Stomach (tissue), 9 donors: ENCODE data around the gene UHRF1. TPM values are rescaled to one million over a fixed set of nuclear protein-coding genes. Genes with fewer than 3 reads are reported as not detected.

Source experiments
- DNase-seq, 2 donors: peaks; one replicate each; pipeline versions ENCODE4 v3.0.0 to v3.0.0-alpha.2; 2013 to 2019
- H3K27ac ChIP-seq, 5 donors: fragments of 200-600 bp in 4 of 5; sonication (generic) in 4 of 5; one replicate each; pipeline ENCODE4 v1.5.1; 2013 to 2019; ENCODE audit warnings: mild to moderate bottlenecking in 1 of 5, moderate library complexity in 1 of 5
- H3K27me3 ChIP-seq, 3 donors: fragments of 200-600 bp; sonication (generic); one replicate each; pipeline ENCODE4 v1.5.1; 2017 to 2019; ENCODE audit warnings: mixed run types in 1 of 3
- H3K36me3 ChIP-seq, 4 donors: fragments of 200-600 bp; sonication (generic); 1 replicate in 3 of 4; 2 replicates in 1 of 4; pipeline ENCODE4 v1.5.1; 2016 to 2019
- H3K4me1 ChIP-seq, 4 donors: fragments of 200-600 bp; sonication (generic); one replicate each; pipeline ENCODE4 v1.5.1; 2016 to 2019
- H3K4me3 ChIP-seq, 4 donors: fragments of 200-600 bp; sonication (generic) in 3 of 4; one replicate each; pipeline ENCODE4 v1.5.1; 2016 to 2019; ENCODE audit warnings: mild to moderate bottlenecking in 1 of 4
- H3K9me3 ChIP-seq, 4 donors: fragments of 200-600 bp; sonication (generic); one replicate each; pipeline ENCODE4 v1.5.1; 2016 to 2019
- CTCF ChIP-seq, 7 experiments: fragments of 450-650 bp in 4 of 7; fragments of 200-600 bp in 3 of 7; sonication (generic) in 3 of 7; IDR thresholded peaks; one replicate each; pipeline ENCODE4 v1.5.1; 2016 to 2019; ENCODE audit warnings: antibody characterized with exemption in 7 of 7, control low read depth in 2 of 7, mild to moderate bottlenecking in 1 of 7
- EP300 ChIP-seq: sonication (generic); formaldehyde crosslinking; IDR thresholded peaks from one replicate; pipeline ENCODE4 v1.6.1; 2017; ENCODE audit warnings: antibody characterized with exemption
- POLR2A ChIP-seq, 4 donors: fragments of 450-650 bp; IDR thresholded peaks; one replicate each; pipeline ENCODE4 v1.6.1; 2016; ENCODE audit warnings: antibody characterized with exemption in 4 of 4, control low read depth in 2 of 4, mild to moderate bottlenecking in 1 of 4, moderate library complexity in 1 of 4
- POLR2AphosphoS5 ChIP-seq, 3 donors: sonication (generic); formaldehyde crosslinking; IDR thresholded peaks; one replicate each; pipeline ENCODE4 v1.6.1; 2016; ENCODE audit warnings: antibody characterized with exemption in 3 of 3
- WGBS, 5 donors: extraction: QIAGEN DNeasy Blood & Tissue Kit in 3 of 5; methylation state at CpG; one replicate each; pipeline versions ENCODE4 v1.1.5 to v1.1.7; 2013 to 2018; 5-methylcytosine and 5-hydroxymethylcytosine counted together
- intact Hi-C: fragments of 100-400 bp; cut with DNase I; formaldehyde crosslinking; loops from one replicate; pipeline ENCODE4 v1.15.1; 2023; ENCODE audit warnings: low total_unique reads
- polyA plus RNA-seq, 3 donors: library from polyadenylated mRNA; stranded (reverse); fragments of 200-250 nt; gene quantifications; one replicate each; pipeline ENCODE4 v1.2.3, GENCODE V29; 2013
- total RNA-seq, 5 donors: library from RNA; depleted of rRNA; stranded (reverse); fragments of >200 nt; gene quantifications; one replicate each; pipeline versions ENCODE4 v1.1.0 to v1.2.3, GENCODE V29; 2014 to 2016
- donor health status: healthy with polysubstance abuse.
- donor health status: Bipolar disorder and iron deficiency.
- donor health status: healthy.

Gene UHRF1
- total and polyA plus RNA-seq, 8 donors = 0.58 to 20.5 (median 4.1) TPM

- WGBS, 5 donors = 22 to 35% (median 24%) methylated on average over 19 to 29 of the region's 29 CpGs
- peak overlapping the region; percentile 6 to 82 (median 73) for H3K4me3 ChIP-seq
- intact Hi-C loops = loop anchor here (2.0 to 5.0 kb wide), 2 partner anchors 40 to 101 kb away; no protein-coding TSS in a partner anchor
These were observed 2.7 kb downstream of the UHRF1 start for GRCh38 chr19:4911786-4912672.

GRCh38 chr19:4913996-4914735, 4.9 kb downstream of the UHRF1 start:
- 75 to 80% (median 79%) methylated on average over 24 of the region's 24 CpGs for WGBS, 5 donors
- Histone ChIP-seq H3K4me3 (peak overlapping the region in 3 of 4 donors; percentile 33 to 38 (median 38)), H3K27ac (peak overlapping the region in 2 of 5 donors; percentile 42 to 80), H3K27me3 (peaks cover 0 to 4% (median 3%) of the 10 kb centered on the region in 3 donors), H3K4me1 (peaks cover 19 to 55% (median 35%) of the 10 kb centered on the region in 4 donors), H3K36me3 (no peaks in the 10 kb centered on the region), H3K9me3 (no peaks in the 10 kb centered on the region)
- no peak for DNase-seq
- intact Hi-C loops = loop anchor here (5.0 kb wide), 1 partner anchor 42 kb away; no protein-coding TSS in a partner anchor
- TF ChIP-seq POLR2AphosphoS5 (IDR thresholded peaks at IDR 0.05) = no peak
- no peak for TF ChIP-seq CTCF (IDR thresholded peaks at IDR 0.05)
- no peak for TF ChIP-seq POLR2A (IDR thresholded peaks at IDR 0.05)
- no peak for TF ChIP-seq EP300

More at GRCh38 chr19:4911786-4912672, 2.7 kb downstream of the UHRF1 start:
- Histone ChIP-seq H3K4me1 (peaks cover 24 to 65% (median 42%) of the 10 kb centered on the region in 4 donors), H3K36me3 (no peaks in the 10 kb centered on the region), H3K9me3 (no peaks in the 10 kb centered on the region), H3K27me3 (peaks cover 0 to 15% (median 10%) of the 10 kb centered on the region in 3 donors), H3K27ac (peak overlapping the region in 4 of 5 donors; percentile 35 to 71 (median 50))
- DNase-seq = peak; percentile 52 to 86
- TF ChIP-seq CTCF (IDR thresholded peaks at IDR 0.05) (peak in 5 of 7 experiments; percentile 18 to 62 (median 46)), POLR2A (IDR thresholded peaks at IDR 0.05) (no peak), EP300 (no peak), POLR2AphosphoS5 (IDR thresholded peaks at IDR 0.05) (peak in 1 of 3 donors; percentile 48)

GRCh38 chr19:4914736-4915501, 5.6 kb downstream of the UHRF1 start:
- intact Hi-C loops = loop anchor here (5.0 kb wide), 1 partner anchor 43 kb away; no protein-coding TSS in a partner anchor
- no peak for TF ChIP-seq POLR2A (IDR thresholded peaks at IDR 0.05)
- DNase-seq = peak; percentile 57 to 66
- no peaks in the 10 kb centered on the region for H3K27me3 ChIP-seq
- H3K4me3 ChIP-seq = peak overlapping the region in 3 of 4 donors; percentile 33 to 38 (median 38)
- peak overlapping the region in 3 of 5 donors; percentile 34 to 80 (median 42) for H3K27ac ChIP-seq
- H3K4me1 ChIP-seq = peaks cover 15 to 49% (median 28%) of the 10 kb centered on the region in 4 donors
- no peaks in the 10 kb centered on the region for H3K36me3 ChIP-seq
- WGBS, 5 donors = 60 to 75% (median 72%) methylated on average over 21 to 23 of the region's 23 CpGs
- H3K9me3 ChIP-seq = no peaks in the 10 kb centered on the region

GRCh38 chr19:4916292-4917082, 7.2 kb downstream of the UHRF1 start:
- 67 to 80% (median 78%) methylated on average over 36 to 41 of the region's 41 CpGs for WGBS, 5 donors
- intact Hi-C loops = no loop called here
- H3K27ac ChIP-seq = peak overlapping the region; percentile 16 to 80 (median 34)

More at GRCh38 chr19:4916292-4917082, 7.2 kb downstream of the UHRF1 start:
- H3K4me1 ChIP-seq = peaks cover 2 to 36% (median 15%) of the 10 kb centered on the region in 4 donors
- peak in 1 of 2 donors; percentile 31 for DNase-seq
- H3K36me3 ChIP-seq = no peaks in the 10 kb centered on the region
- peak overlapping the region; percentile 8 to 38 (median 36) for H3K4me3 ChIP-seq
- H3K9me3 ChIP-seq = no peaks in the 10 kb centered on the region
- H3K27me3 ChIP-seq = no peaks in the 10 kb centered on the region
- TF ChIP-seq POLR2A (IDR thresholded peaks at IDR 0.05) = no peak
- no peak for TF ChIP-seq POLR2AphosphoS5 (IDR thresholded peaks at IDR 0.05)
